Endodermal cell (in vitro differentiated cells): ENCODE data around the gene SUPT4H1. TPM values are rescaled to one million over a fixed set of nuclear protein-coding genes. Genes with fewer than 3 reads are reported as not detected.

Experiments used
- DNase-seq: peaks from one replicate; pipeline ENCODE4 v3.0.0-alpha.2; 2017
- H3K27ac ChIP-seq: 2 replicates; pipeline ENCODE4 v1.5.1; 2013; ENCODE audit warnings: mild to moderate bottlenecking, low read depth, low read length, moderate library complexity
- H3K27me3 ChIP-seq: 2 replicates; pipeline ENCODE4 v1.6.1; 2013; ENCODE audit warnings: mild to moderate bottlenecking, low read length, moderate library complexity; ENCODE audit not compliant: insufficient read depth, control insufficient read depth, poor library complexity, severe bottlenecking
- H3K36me3 ChIP-seq: 2 replicates; pipeline ENCODE4 v1.7.0; 2013; ENCODE audit warnings: mild to moderate bottlenecking, low read length, moderate library complexity; ENCODE audit not compliant: control insufficient read depth, insufficient read depth
- H3K4me1 ChIP-seq: one replicate; pipeline ENCODE4 v1.7.0; 2013; ENCODE audit warnings: low read length; ENCODE audit not compliant: control insufficient read depth, insufficient read depth
- H3K4me3 ChIP-seq: 2 replicates; pipeline ENCODE4 v1.5.1; 2013; ENCODE audit warnings: mild to moderate bottlenecking, low read length, moderate library complexity
- H3K9ac ChIP-seq: 2 replicates; pipeline ENCODE4 v1.6.1; 2013; ENCODE audit warnings: mild to moderate bottlenecking, low read length, moderate library complexity; ENCODE audit not compliant: poor library complexity, severe bottlenecking; ENCODE audit errors: extremely low read depth
- H3K9me3 ChIP-seq: 2 replicates; pipeline ENCODE4 v1.6.1; 2013; ENCODE audit warnings: mild to moderate bottlenecking, low read length, moderate library complexity; ENCODE audit not compliant: control insufficient read depth
- H3K27ac Mint-ChIP-seq: 2 replicates; pipeline ENCODE4 v1.8.0; 2020; ENCODE audit warnings: mixed read lengths
- H3K27me3 Mint-ChIP-seq: 2 replicates; pipeline ENCODE4 v1.8.0; 2021; ENCODE audit warnings: mild to moderate bottlenecking, mixed read lengths; ENCODE audit not compliant: insufficient read depth
- H3K36me3 Mint-ChIP-seq: 2 replicates; pipeline ENCODE4 v1.8.0; 2020; ENCODE audit warnings: low read depth, mixed read lengths
- H3K4me1 Mint-ChIP-seq: 2 replicates; pipeline ENCODE4 v1.8.0; 2020; ENCODE audit warnings: mixed read lengths
- H3K4me3 Mint-ChIP-seq: 2 replicates; pipeline ENCODE4 v1.8.0; 2020; ENCODE audit warnings: mild to moderate bottlenecking, moderate library complexity, mixed read lengths
- H3K9me3 Mint-ChIP-seq: 2 replicates; pipeline ENCODE4 v1.8.0; 2020; ENCODE audit warnings: mild to moderate bottlenecking, mixed read lengths
- whole genome bisulfite sequencing, 2 experiments: methylation state at CpG; one replicate each; pipeline versions ENCODE4 v1.1.5 to v1.1.7; 2013; ENCODE audit warnings: missing lambda C conversion rate in 2 of 2, mixed read lengths in 1 of 2; ENCODE audit not compliant: insufficient coverage in 1 of 2, insufficient read length in 1 of 2; 5-methylcytosine and 5-hydroxymethylcytosine counted together
- total RNA-seq, 2 donors: library from RNA; stranded (reverse); fragmentation: NEBNext Ultra II Directional in 1 of 2; extraction: Animal tissue kit (Norgen Biotek cat#: 25700) in 1 of 2; gene quantifications; 2 replicates in 1 of 2; 3 replicates in 1 of 2; pipeline ENCODE4 v1.2.1, GENCODE V29; 2021
- TF ChIP-seq, protein P1 (sequence below): fragments of 200-600 bp; sonication (generic); conservative IDR thresholded peaks from 2 replicates; pipeline ENCODE4 v1.5.0; 2021; ENCODE audit warnings: antibody characterized with exemption, mild to moderate bottlenecking

SUPT4H1 gene
- total RNA-seq, 2 donors from 2014 or later: 97.2 to 98.8 TPM

DNA sequence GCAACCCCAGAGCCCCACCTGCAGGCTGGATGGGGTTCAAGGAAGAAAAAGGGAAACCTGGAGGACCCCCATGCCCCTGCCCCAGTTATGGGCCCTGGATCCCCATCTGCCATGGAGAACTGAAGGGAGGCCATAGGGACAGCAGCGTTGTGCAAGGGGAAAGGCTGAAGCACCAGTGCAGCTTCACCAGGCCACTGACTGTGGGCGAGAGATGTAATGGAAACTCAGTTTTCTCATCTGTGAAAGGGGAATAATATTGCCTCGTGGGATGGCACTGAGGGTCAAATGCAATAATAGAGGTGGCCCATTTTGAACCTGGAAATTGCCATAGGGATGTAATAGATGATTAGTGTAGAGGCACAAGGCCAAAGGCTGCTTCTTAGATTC, 13.6 kb downstream of the SUPT4H1 start:
- no peak overlapping the region for H3K4me3 ChIP-seq
- H3K36me3 ChIP-seq: peaks cover 1% of the 10 kb centered on the region
- peaks cover 6% of the 10 kb centered on the region for H3K4me1 ChIP-seq
- no peak overlapping the region for H3K27ac Mint-ChIP-seq
- H3K27me3 Mint-ChIP-seq: no peaks in the 10 kb centered on the region
- peaks cover 26% of the 10 kb centered on the region for H3K4me1 Mint-ChIP-seq
- 87 to 88% methylated on average over 3 of the region's 3 CpGs for WGBS, 2 experiments
- H3K36me3 Mint-ChIP-seq: peaks cover 2% of the 10 kb centered on the region
- peak overlapping the region; percentile 60 for H3K27ac ChIP-seq
- no peak overlapping the region for H3K9ac ChIP-seq
- H3K9me3 Mint-ChIP-seq: no peaks in the 10 kb centered on the region
- TF ChIP-seq, protein P1, sequence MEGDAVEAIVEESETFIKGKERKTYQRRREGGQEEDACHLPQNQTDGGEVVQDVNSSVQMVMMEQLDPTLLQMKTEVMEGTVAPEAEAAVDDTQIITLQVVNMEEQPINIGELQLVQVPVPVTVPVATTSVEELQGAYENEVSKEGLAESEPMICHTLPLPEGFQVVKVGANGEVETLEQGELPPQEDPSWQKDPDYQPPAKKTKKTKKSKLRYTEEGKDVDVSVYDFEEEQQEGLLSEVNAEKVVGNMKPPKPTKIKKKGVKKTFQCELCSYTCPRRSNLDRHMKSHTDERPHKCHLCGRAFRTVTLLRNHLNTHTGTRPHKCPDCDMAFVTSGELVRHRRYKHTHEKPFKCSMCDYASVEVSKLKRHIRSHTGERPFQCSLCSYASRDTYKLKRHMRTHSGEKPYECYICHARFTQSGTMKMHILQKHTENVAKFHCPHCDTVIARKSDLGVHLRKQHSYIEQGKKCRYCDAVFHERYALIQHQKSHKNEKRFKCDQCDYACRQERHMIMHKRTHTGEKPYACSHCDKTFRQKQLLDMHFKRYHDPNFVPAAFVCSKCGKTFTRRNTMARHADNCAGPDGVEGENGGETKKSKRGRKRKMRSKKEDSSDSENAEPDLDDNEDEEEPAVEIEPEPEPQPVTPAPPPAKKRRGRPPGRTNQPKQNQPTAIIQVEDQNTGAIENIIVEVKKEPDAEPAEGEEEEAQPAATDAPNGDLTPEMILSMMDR: no peak
- DNase-seq: no peak
- H3K9me3 ChIP-seq: no peaks in the 10 kb centered on the region
- no peaks in the 10 kb centered on the region for H3K27me3 ChIP-seq
- no peak overlapping the region for H3K4me3 Mint-ChIP-seq

DNA sequence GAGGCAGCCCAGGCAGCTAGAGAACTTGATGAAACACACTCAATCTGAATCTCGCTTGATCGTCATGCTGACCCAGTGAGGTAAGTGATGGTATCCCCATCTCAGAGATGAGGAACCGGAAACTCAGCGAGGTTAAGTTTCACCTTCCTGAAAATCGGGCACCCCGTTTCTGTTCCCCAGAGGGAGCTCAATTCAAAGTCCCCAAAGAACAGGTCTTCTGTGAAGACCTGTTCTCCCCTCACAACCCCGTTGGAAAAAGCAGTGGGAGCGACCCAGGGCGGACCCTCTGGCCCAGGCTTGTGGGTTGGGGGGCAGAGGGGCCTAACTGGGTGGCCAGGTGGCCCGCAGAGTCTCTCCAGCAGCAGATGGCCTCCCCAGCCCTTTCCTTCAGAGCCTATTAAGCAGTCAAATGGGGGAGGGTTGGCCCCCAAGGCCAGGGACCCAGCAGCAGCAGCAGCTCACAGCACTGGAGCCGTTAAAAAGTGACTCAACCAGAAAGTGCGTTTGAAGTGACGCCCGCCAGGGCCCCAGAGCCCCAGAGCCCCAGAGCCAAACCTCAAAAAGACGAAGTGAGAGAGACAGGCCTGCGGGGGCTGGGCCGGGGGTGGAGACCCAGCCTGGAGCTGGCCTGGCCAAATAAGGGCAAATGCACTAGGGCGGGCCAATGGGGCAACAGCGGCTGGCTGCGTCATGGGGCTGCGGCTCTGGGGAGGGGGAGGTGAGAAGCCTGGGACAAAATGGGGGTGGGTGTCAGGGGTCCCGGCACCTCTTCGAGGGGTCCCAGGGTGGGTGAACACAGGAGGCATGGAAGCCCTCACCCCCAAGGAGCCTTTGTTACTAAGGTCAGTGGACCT, 14.2 kb downstream of the SUPT4H1 start:
- DNase-seq: peak; percentile 95
- H3K9me3 ChIP-seq: no peaks in the 10 kb centered on the region
- Mint-ChIP-seq H3K36me3 (no peaks in the 10 kb centered on the region), H3K9me3 (no peaks in the 10 kb centered on the region), H3K4me1 (peaks cover 26% of the 10 kb centered on the region), H3K4me3 (no peak overlapping the region), H3K27ac (peak overlapping the region; percentile 83), H3K27me3 (no peaks in the 10 kb centered on the region)
- H3K4me1 ChIP-seq: peaks cover 6% of the 10 kb centered on the region
- TF ChIP-seq, protein P1: no peak
- no peak overlapping the region for H3K4me3 ChIP-seq
- H3K27ac ChIP-seq: peak overlapping the region; percentile 60
- no peaks in the 10 kb centered on the region for H3K36me3 ChIP-seq
- no peaks in the 10 kb centered on the region for H3K27me3 ChIP-seq
- 57 to 62% methylated on average over 16 to 23 of the region's 23 CpGs for WGBS, 2 experiments
- no peak overlapping the region for H3K9ac ChIP-seq

DNA sequence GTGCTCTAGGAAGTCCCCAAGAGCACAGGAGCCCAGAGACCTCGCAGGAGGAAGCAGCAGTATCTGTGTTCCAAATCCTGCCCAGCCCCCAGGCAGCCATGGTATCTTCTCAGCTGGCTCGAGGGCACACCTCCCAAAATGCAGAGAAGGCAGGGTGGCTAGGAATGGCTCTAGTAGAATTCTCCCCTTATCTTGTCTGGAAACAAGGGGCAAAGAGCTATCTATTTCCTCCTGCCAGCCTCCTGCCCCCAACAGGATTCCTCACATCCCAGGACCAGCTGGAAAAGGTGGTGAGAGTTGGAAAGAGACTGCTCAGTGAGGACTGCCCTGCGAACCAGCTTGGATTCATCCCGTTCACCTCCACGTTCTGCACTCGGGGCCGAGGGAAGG, 14.8 kb downstream of the SUPT4H1 start:
- Mint-ChIP-seq H3K9me3 (no peaks in the 10 kb centered on the region), H3K4me1 (peaks cover 26% of the 10 kb centered on the region), H3K4me3 (no peak overlapping the region), H3K27ac (peak overlapping the region; percentile 83), H3K27me3 (no peaks in the 10 kb centered on the region), H3K36me3 (no peaks in the 10 kb centered on the region)
- Histone ChIP-seq H3K4me3 (no peak overlapping the region), H3K27me3 (no peaks in the 10 kb centered on the region), H3K4me1 (peaks cover 6% of the 10 kb centered on the region), H3K9me3 (no peaks in the 10 kb centered on the region), H3K27ac (no peak overlapping the region), H3K36me3 (no peaks in the 10 kb centered on the region), H3K9ac (no peak overlapping the region)
- WGBS, 2 experiments: 61 to 76% methylated on average over 6 to 7 of the region's 7 CpGs
- DNase-seq: peak; percentile 72
- TF ChIP-seq, protein P1: no peak
